Measurements from ENCODE around the gene IL1RL2. TPM values are rescaled to one million over a fixed set of nuclear protein-coding genes. Genes with fewer than 3 reads are reported as not detected.

The IL1RL2 gene
- total RNA-seq, result 3.3 and 4.6 TPM in 2 replicates

- peak; percentile 63 for DNase-seq (ENCODE audit: low read depth)
Observed at GRCh38 chr2:102186791-102187495, at the start of gene IL1RL2. IL1RL2 (plus strand) TSS chr2:102187023; CDS start chr2:102187868, 845 bp downstream.

- no peak for DNase-seq (ENCODE audit: low read depth)
Observed at GRCh38 chr2:102137138-102137537, 49.7 kb upstream of the IL1RL2 start.

GRCh38 chr2:102138331-102138730, 48.5 kb upstream of the IL1RL2 start:
- DNase-seq (ENCODE audit: low read depth), result no peak

GRCh38 chr2:102139851-102140250, 47.0 kb upstream of the IL1RL2 start:
- DNase-seq (ENCODE audit: low read depth), result no peak

GRCh38 chr2:102140377-102140776, 46.4 kb upstream of the IL1RL2 start:
- DNase-seq (ENCODE audit: low read depth), result no peak

GRCh38 chr2:102141011-102141943, 45.5 kb upstream of the IL1RL2 start:
- DNase-seq (ENCODE audit: low read depth), result no peak

- peak; percentile 56 for DNase-seq (ENCODE audit: low read depth)
Observed at GRCh38 chr2:102141970-102142828, 44.6 kb upstream of the IL1RL2 start, which contains the start of gene IL1R1. IL1R1 (plus strand) TSS chr2:102142746; CDS start chr2:102157725, 14,979 bp downstream.

- DNase-seq (ENCODE audit: low read depth), result peak; percentile 51
Observed at GRCh38 chr2:102142829-102143449, 43.9 kb upstream of the IL1RL2 start.

- DNase-seq (ENCODE audit: low read depth), result no peak
Observed at GRCh38 chr2:102143450-102143985, 43.3 kb upstream of the IL1RL2 start.

- no peak for DNase-seq (ENCODE audit: low read depth)
Observed at GRCh38 chr2:102144128-102144527, 42.7 kb upstream of the IL1RL2 start.

GRCh38 chr2:102145107-102145506, 41.7 kb upstream of the IL1RL2 start:
- DNase-seq (ENCODE audit: low read depth), result no peak

GRCh38 chr2:102145934-102146333, 40.9 kb upstream of the IL1RL2 start:
- DNase-seq (ENCODE audit: low read depth), result no peak

GRCh38 chr2:102147935-102148334, 38.9 kb upstream of the IL1RL2 start:
- no peak for DNase-seq (ENCODE audit: low read depth)

GRCh38 chr2:102149243-102149642, 37.6 kb upstream of the IL1RL2 start:
- DNase-seq (ENCODE audit: low read depth), result no peak

GRCh38 chr2:102149644-102150455, 37.0 kb upstream of the IL1RL2 start:
- no peak for DNase-seq (ENCODE audit: low read depth)

- no peak for DNase-seq (ENCODE audit: low read depth)
Observed at GRCh38 chr2:102154364-102154763, 32.5 kb upstream of the IL1RL2 start.

- no peak for DNase-seq (ENCODE audit: low read depth)
Observed at GRCh38 chr2:102154946-102155702, 31.7 kb upstream of the IL1RL2 start.

- peak; percentile 90 for DNase-seq (ENCODE audit: low read depth)
Observed at GRCh38 chr2:102155703-102156515, 30.9 kb upstream of the IL1RL2 start.

Measured in renal cortical epithelial cell (primary cell).